Cardiac fibroblast (primary cell): Measurements from ENCODE around the gene PPM1H.

ENCODE experiments used
- DNase-seq, 2 donors: peaks; one replicate each; pipeline versions ENCODE4 v3.0.0 to v3.0.0-alpha.2; 2010; ENCODE audit warnings: low read depth in 2 of 2
- H3K4me3 ChIP-seq, 2 donors: replicated peaks in 1 of 2; 1 replicate in 1 of 2; 2 replicates in 1 of 2; pipeline ENCODE4 v1.5.1; 2011; ENCODE audit warnings: low read depth in 2 of 2, low read length in 2 of 2, mild to moderate bottlenecking in 2 of 2, moderate library complexity in 1 of 2
- TF ChIP-seq, protein P1 (sequence below): IDR thresholded peaks from one replicate; pipeline ENCODE4 v1.5.1; 2011; ENCODE audit warnings: low read depth, mild to moderate bottlenecking, low read length, inconsistent platforms

The PPM1H gene

DNA sequence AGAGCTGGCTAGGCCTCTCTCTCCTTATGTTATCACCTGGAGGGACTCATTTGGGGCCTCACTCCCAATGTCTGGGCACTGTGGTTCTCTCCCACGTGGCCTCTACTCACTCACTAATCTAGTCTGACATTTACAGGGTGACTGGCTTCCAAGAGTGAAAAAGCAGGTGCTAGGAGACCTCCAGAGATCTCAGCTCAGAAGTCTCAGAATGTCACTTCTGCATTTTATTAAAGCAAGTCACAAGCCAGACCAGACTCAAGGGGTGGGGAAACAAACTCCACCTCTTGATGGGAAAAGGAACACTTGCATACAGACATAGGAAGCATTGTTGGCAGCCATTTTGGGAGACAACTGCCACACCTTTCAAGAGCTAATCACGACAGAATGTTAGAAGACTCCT lies 292.5 kb downstream of the PPM1H start:
- no peak overlapping the region for H3K4me3 ChIP-seq
- TF ChIP-seq, protein P1, sequence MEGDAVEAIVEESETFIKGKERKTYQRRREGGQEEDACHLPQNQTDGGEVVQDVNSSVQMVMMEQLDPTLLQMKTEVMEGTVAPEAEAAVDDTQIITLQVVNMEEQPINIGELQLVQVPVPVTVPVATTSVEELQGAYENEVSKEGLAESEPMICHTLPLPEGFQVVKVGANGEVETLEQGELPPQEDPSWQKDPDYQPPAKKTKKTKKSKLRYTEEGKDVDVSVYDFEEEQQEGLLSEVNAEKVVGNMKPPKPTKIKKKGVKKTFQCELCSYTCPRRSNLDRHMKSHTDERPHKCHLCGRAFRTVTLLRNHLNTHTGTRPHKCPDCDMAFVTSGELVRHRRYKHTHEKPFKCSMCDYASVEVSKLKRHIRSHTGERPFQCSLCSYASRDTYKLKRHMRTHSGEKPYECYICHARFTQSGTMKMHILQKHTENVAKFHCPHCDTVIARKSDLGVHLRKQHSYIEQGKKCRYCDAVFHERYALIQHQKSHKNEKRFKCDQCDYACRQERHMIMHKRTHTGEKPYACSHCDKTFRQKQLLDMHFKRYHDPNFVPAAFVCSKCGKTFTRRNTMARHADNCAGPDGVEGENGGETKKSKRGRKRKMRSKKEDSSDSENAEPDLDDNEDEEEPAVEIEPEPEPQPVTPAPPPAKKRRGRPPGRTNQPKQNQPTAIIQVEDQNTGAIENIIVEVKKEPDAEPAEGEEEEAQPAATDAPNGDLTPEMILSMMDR: no peak
- no peak for DNase-seq

DNA sequence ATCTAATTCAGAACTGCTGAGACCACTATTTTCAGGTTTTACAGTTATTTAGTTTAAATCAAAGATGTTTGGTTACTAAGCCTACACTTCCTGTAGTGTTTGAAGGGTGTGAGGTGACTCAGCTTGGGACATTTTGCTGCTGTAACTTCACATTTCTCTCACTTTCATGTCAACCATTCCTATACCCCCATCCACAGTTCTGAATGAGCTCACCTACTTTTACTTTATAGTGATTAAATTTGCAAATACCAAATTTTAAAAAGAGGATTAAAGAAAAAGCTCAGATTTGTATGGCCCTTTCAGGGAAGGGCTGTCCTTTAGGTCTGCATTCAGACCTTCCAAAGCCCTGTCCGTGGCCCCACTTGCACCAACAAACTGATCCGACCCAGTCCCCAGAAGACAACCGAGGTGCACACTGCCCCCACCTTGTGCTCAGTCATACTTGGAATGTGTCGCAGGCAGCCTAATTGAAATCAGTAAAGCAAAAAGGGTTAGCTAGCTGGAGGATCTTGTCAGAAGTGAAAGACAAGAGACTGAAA lies 294.0 kb downstream of the PPM1H start:
- TF ChIP-seq, protein P1: no peak
- peak; percentile 52 to 72 for DNase-seq
- H3K4me3 ChIP-seq: no peak overlapping the region

DNA sequence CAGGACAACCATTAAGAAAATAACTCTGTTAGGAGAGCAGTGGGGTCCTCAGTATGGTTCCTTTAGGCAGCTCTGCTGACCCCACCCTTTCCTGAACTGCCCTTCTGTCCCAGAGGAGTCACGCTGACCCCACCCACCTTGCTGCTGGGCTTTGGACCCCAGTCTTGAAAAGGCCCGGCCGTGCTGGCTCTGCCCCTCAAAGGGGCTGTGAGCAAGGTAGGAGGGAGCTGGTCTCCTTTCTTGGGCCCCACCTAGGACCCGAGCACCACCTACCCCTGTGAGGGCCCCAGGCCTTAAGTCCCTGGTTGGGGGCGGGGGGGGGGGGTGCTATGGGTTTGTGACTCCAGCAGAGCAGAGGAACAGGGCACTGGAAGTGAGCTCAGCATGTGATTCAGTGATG lies 297.3 kb downstream of the PPM1H start:
- H3K4me3 ChIP-seq: no peak overlapping the region
- no peak for DNase-seq
- TF ChIP-seq, protein P1: no peak

DNA sequence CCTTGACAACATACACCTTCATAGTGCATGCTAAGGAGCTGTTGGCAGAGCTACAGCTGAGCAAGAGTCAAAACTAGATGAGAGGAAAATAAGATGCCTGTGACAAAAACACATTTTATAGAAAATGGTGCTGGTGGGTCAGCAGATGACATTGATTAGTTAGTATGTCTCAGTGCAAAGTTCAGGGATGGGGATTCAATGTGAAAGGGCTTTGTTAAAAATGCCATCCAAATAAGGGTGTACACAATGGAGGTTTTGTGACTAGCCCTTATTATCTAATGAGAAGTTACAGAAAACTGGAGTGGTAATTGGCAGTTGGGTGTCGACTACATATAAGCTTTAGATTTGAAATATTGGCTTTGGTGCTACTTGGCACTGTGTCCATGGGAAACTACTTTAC lies 299.3 kb downstream of the PPM1H start:
- DNase-seq: no peak
- no peak overlapping the region for H3K4me3 ChIP-seq
- TF ChIP-seq, protein P1: no peak

DNA sequence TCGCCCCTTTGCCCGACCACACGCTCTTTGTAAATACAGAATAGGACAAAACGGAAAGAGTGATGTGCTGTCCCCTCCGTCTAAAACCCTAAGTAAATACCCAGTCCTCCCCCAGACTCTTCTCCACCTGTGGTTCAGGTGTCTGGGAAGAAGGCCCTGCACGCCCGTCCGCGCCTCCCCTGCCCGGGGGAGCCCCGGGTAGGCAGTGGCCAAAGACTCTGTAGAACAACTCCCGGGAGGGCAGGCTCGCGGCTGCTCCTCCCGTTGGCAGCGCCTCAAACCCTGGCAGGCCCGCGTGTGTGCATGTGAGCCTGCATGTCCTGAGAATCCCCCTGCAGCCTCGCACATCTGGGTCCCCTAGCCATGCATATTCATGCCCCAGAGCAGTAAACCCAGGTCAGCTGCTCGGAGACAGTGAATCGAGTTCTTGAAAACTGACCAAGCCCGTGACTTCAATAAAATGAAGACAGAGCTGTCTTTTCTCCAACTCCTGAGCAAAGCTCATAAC lies 302.5 kb downstream of the PPM1H start:
- TF ChIP-seq, protein P1: no peak
- H3K4me3 ChIP-seq: peak overlapping the region; percentile 49 to 51
- peak; percentile 32 to 65 for DNase-seq

DNA sequence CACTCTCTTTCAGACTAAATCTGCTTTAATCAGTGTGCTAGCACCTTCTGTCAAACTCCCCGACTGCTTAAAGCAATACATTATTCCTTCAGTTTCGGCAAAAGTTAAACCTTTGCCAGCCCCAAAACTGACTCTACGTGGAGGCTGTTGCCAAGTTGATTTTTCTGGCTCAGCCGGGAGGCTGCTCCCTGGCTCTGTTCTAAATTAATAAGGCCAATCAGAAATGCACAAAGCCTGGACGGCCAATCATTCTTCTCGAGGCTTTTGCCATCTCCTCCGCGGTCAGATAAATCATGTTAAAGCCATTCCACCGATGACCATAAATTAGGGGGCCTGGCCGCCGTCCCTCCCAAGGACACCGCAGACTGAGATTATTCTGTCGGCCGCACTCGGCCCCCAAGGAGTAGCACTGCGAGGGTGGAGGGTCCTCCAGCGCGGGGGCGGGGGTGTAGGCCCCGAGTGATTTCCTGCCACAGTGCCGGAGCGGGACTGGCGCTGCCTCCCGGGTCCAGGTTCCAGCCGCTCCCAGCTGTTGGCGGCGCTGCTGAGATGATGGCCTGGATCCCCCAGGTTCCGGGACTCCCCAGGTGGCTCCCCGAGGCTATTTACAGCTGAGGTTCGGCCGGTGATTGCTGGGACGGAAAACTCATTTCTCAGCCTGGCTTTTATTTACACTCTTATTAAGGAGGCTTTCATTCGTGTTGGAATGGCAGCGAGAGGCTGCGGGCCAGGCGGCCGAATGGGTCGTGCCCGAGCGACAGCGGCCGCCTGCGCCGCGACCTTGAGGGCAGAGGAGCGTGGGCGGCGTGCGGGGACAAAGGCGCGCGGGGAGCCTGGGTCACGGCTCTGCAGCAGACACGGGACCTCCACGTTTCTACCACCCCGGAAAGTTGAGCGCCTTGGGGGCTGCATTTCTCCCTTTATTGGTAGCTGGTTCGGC lies 303.2 kb downstream of the PPM1H start:
- TF ChIP-seq, protein P1: peak; percentile 44
- peak overlapping the region; percentile 49 to 51 for H3K4me3 ChIP-seq
- DNase-seq: peak; percentile 84 to 88
